GM19452 (cell line): Measurements from ENCODE around the gene CASP4.
A peak's percentile ranks its signal among the peaks of the same experiment; 100 is the strongest.
"Not testable (repeated sequence)": the region's sequence is repeated elsewhere in the genome, so short reads cannot be mapped to it uniquely, and the experiment has no call there.

ENCODE experiments used
- ATAC-seq: cut with Tn5 transposase; IDR thresholded peaks from one replicate; pipeline ENCODE4 v1.9.1; 2021; ENCODE audit not compliant: unreplicated experiment

The CASP4 gene

DNA sequence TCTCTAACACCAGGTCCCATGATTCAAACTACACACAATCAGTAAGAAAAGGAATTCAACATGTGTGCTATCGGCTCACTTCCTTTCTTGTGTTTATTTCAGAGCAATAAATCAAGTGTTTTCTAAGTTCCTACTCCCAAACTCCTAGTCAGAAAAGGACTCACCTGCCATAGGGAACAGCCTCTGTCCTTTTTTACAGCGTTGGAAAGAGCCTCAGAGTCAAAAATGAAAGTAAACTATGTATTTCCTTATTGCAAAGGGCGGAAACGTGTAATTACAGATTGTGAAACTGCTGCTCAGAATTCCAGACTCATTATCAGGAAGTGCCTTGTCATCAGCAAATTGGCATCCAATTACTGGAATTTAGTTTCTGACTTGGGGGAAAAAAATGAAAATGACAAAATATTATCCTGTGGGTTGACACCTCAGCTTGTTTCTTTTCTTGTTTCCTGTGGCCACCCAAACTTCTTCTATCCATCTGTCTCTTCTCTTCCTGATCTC, at the start of gene CASP4:
TSS of gene CASP4 (minus strand) at position 220 of the 501 bp plus-strand sequence. CDS start at position 171, 49 bp downstream.
- peak; percentile 79 for ATAC-seq

DNA sequence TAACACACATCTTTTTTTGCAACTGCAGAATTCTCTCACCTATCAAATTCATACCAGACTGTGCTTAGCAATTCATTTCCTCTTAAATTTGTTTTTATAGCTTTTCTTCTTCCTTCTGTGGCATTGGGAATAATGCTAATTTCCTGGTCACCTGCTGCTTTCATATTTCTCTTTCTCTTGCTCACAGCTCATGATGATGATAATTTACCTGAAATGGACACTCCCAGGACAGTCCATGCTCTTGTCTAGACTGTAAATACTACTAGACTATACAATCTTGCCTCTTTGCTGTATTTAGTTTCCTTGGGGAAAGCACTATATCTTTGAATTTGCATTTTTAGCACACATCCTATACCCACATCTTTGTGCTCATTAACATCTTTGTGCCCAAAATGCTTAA, 39.1 kb upstream of the CASP4 start:
- ATAC-seq: no peak

DNA sequence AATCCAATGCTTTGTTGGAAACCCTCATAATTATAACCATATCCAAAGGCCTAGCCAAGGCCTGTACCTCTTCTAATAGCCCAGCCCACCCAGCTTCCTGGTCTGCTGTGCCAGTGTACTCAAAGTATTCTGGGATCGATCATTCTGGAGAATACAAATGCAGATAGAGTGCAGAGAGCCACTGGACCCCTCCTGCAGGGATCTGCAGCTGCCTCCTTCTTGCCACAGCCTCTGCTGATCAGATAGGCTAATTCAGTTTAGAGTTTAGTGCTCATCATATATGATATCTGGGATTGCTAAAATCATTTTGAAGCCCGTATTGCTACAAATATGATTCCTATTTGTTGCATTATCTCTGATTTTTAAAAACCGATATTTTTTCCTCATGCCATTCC, 37.1 kb upstream of the CASP4 start:
- no peak for ATAC-seq

DNA sequence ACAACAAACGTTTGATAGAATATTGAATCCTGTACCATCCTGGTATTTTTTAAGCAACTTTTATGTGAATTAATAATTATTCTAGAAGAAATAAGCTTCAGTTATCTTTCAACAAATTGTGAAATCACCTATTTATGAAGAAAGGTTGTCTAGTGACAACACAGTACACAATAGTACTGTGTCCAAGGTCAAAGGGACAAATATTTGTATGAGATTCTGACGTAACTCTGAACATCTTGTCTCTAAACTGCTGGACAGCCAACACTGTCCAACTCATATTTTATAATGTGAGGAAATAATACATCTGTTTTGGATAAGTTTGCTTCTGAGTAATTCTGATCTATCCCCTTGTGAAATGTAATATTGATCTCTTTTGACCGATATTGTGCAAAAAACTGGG, 35.6 kb upstream of the CASP4 start:
- no peak for ATAC-seq

DNA sequence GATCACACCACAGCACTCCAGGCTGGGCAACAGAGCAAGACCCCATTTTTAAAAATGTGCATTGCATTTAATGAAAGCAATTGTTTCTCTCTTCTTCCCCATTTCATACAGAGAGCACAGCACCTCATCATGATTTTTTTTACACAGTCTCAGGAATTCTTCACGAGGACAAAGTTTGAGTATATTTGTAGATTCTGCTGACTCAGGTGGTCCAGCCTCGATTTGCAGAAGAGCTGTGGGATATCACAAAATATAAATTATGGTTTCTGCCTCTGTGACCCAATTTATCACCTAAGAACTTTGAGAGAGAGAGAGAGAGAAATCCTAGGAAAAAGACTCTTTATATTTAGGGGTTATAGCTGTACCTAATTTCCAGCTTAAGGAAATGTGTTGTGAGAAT, 34.8 kb upstream of the CASP4 start:
- no peak for ATAC-seq

DNA sequence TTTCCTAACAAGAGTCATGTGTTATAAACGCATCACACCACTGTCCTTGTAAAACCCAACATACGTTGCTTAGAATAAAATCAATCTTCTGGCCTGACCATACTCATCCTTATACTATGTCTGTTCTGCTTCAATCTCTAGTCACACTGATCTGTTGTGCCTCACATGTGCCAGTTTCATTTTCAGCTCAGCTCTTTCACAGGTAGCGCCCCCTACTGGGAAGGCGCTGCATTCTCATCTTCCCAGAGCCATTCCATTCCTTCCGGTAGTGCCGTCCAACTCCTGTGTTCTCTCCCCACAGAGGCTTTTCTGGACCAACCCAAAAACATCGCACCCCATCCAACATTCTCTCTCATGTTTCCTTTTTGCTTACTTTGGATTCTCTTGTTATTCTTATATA, 32.4 kb upstream of the CASP4 start:
- ATAC-seq: no peak

DNA sequence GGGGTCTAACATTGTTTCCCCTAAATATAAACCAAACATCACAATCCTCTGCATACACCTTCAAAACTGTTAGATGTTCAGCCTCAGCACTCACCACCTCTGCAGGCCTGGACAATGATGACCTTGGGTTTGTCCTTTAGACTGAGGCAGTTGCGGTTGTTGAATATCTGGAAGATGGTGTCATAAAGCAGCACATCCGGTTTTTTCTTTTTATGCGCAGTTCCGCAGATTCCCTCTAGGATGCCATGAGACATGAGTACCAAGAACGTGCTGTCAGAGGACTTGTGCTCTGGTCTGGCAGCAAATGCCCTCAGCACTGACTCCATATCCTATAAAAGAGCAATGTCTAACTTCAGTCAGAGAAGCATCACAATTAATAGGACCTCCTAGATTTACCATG, 31.8 kb upstream of the CASP4 start:
- no peak for ATAC-seq

DNA sequence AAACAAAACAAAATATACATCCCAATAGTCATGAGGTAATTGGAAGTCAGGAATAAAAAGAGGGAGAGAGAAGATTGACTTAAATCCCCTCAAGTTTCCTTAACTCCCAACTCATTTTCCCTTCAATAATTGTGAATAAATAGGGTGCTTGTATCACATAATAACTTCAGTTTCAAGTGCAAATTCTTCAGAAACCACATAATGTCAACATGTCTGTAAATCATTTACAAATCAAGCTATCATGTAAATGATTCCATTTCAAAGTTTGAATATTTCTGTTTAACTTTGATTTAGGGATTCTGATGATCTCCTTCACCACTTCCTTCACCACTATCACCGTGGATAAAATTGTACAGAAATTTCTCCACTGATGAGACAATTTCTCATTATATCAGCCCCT, 31.3 kb upstream of the CASP4 start:
- no peak for ATAC-seq

- no peak for ATAC-seq
Measured at GRCh38 chr11:104997288-104997687, 28.9 kb upstream of the CASP4 start.

GRCh38 chr11:104995001-104995408, 26.6 kb upstream of the CASP4 start:
- no peak for ATAC-seq

DNA sequence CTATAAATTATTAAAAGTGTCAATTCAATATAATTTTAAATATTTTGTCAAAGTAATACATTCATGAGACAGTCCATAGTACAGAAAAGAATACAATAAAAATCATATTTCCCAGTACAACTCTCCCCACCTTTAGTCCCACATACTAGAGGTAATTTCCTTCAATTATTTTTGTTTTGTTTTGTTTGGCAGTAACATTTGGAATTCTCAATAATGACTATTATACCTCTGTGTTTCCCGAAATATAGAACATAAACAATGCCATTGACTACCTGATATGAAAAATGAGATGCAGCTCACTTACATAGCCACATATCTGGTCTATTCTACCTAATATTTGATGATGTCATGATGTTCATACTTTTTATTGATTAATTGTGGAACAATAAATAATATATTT, 24.4 kb upstream of the CASP4 start:
- ATAC-seq: no peak

DNA sequence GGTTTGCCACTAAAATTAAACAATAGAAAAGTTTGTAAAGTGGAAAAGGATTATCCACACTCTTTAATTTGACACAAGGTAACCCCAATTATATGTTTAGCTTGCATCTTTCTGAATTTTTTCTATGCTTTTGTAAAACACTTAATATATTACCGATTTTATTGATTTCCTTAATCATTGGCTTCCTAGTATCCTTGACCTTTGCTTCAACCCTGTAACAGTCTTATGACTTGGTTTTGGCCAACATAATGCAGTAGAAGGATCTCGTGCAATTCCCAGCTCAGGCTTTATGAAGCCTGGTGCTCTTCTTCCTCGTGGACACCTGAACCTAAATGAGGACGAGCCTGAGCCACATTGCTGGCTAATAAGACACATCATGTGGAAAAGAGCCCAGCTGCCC, 23.6 kb upstream of the CASP4 start:
- ATAC-seq: no peak

GRCh38 chr11:104984808-104985207, 16.4 kb upstream of the CASP4 start:
- no peak for ATAC-seq

DNA sequence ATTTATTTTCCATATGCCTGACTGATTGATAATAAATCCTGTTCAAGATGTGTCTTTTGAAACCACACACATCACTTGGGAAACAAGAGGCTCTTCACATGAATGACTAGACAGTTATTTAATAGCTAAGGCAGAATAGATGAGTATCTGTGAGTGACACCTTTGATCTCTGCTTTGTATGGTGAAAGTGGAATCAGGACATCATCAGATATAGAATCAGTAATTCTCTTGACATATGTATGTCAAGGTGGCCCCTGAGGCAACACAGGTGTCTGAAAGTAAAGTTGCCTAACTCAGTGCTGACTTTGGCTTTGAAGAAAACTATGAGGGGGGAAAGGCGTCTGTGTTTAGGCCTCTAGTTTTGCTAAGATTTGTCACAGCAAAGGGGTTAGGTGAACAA, 11.5 kb upstream of the CASP4 start:
- ATAC-seq: no peak

- no peak for ATAC-seq
Measured at GRCh38 chr11:104973616-104974015, 5.2 kb upstream of the CASP4 start.

- ATAC-seq: not testable (repeated sequence)
Measured at GRCh38 chr11:104972924-104973323, 4.5 kb upstream of the CASP4 start.

DNA sequence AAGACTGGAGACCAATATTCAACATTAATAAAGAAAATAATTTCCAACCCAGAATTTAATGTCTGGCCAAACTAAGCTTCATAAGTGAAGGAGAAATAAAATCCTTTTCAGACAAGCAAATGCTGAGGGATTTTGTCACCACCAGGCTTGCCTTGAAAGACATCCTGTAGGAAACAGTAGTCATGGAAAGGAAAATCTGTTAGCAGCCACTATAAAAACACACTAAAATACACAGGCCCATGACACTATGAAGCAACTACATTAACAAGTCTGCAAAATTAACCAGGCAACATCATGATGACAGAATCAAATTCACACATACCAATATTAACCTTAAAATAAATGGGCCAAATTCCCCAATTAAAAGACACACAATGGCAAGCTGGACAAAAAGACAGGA, 2.4 kb upstream of the CASP4 start:
- ATAC-seq: no peak

DNA sequence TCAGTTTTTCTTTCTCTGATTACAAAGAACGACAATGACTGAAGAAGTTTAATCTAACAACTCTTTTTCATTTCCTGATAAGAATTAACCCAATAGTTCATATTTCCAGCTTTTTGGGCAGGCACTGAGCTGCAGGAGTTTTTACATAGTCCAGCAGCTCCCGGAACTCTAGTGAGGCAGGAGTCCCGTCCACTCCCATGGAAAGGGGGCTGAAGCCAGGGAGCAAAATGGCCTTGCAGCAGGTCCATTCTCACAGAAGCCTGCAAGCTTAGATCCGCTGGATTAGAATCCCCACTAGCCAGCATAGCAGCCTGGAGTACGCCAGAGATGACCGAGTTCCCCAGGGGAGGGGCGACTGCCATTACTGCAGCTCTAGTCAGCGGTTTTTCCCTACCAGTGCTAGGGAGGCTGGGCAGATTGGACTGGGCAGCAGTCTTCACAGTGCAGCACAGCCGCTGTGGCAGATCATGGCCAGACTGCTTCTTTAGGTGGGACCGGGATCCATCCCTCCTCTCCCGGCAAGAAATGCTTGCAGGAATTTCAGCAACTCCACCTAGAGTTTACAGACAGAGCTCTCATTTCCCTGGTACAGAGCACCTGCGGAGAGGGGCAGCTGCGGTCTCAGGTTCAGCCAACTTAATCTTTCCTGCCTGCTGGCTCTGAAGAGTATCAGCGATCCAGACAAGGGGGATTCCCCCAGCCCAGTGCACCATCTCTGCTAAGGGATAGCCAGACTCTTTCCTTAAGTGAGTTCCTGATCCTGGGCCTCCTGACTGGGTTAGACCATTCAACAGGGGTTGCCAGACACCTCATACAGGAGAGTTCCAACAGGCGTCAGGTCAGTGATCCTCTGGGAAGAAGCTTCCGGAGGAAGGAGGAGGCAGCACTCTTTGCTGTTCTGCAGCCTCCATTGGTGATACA, 742 bp upstream of the CASP4 start:
- peak; percentile 18 for ATAC-seq

- peak; percentile 16 for ATAC-seq
Measured at GRCh38 chr11:104967534-104968354, 630 bp downstream of the CASP4 start.

DNA sequence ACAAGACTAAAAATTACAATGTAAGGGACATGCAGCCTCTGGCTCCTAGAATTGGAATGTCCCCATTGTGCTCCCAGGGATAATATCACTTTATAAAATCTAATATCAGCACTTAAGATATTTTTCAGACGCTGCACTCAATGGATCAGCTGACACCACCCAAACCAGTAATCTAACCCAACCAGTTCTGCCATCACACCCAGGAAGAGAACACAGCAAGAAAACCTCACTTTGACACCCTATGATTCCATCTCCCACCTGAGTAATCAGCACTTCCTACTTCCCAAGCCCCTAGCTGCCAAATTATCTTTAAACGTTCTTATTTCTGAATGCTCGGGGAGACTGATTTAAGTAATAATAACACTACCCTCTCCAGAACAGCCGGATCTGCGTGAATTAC, 2.6 kb downstream of the CASP4 start:
- no peak for ATAC-seq

GRCh38 chr11:104964247-104964646, 4.1 kb downstream of the CASP4 start:
- ATAC-seq: no peak

GRCh38 chr11:104962852-104963251, 5.5 kb downstream of the CASP4 start:
- ATAC-seq: no peak
